Neuronal stem cell (in vitro differentiated cells): ENCODE data around the gene NF2.

Experiments used
- DNase-seq: peaks from one replicate; pipeline ENCODE4 v3.0.0-alpha.2; 2013; ENCODE audit warnings: low spot score
- H2AFZ ChIP-seq: one replicate; pipeline ENCODE4 v1.6.1; 2013; ENCODE audit warnings: mild to moderate bottlenecking, low read length, inconsistent platforms
- H2AK5ac ChIP-seq: 2 replicates; pipeline ENCODE4 v1.6.1; 2013; ENCODE audit warnings: low read depth, mild to moderate bottlenecking, inconsistent platforms, low read length, moderate library complexity, mixed read lengths
- H2BK120ac ChIP-seq: 2 replicates; pipeline ENCODE4 v1.6.1; 2013; ENCODE audit warnings: low read depth, mild to moderate bottlenecking, inconsistent platforms, low read length, moderate library complexity, mixed read lengths
- H2BK12ac ChIP-seq: one replicate; pipeline ENCODE4 v1.6.1; 2013; ENCODE audit warnings: low read length, inconsistent platforms
- H2BK15ac ChIP-seq: 2 replicates; pipeline ENCODE4 v1.6.1; 2013; ENCODE audit warnings: mild to moderate bottlenecking, low read length, inconsistent platforms, mixed read lengths
- H2BK5ac ChIP-seq: one replicate; pipeline ENCODE4 v1.6.1; 2013; ENCODE audit warnings: inconsistent platforms, mild to moderate bottlenecking, low read length, moderate library complexity
- H3K14ac ChIP-seq: one replicate; pipeline ENCODE4 v1.6.1; 2013; ENCODE audit warnings: low read length, inconsistent platforms
- H3K18ac ChIP-seq: 2 replicates; pipeline ENCODE4 v1.6.1; 2013; ENCODE audit warnings: low read length, inconsistent platforms
- H3K23ac ChIP-seq: 2 replicates; pipeline ENCODE4 v1.6.1; 2013; ENCODE audit warnings: low read depth, mild to moderate bottlenecking, mixed read lengths, low read length, inconsistent platforms; ENCODE audit not compliant: poor library complexity
- H3K27ac ChIP-seq: replicated peaks from 3 replicates; pipeline ENCODE4 v1.5.1; 2013; ENCODE audit warnings: low read length, inconsistent platforms
- H3K27me3 ChIP-seq, 3 experiments: 2 replicates each; pipeline ENCODE4 v1.6.1; 2013; ENCODE audit warnings: low read length in 3 of 3, mild to moderate bottlenecking in 2 of 3, inconsistent platforms in 1 of 3, low read depth in 1 of 3, mixed read lengths in 1 of 3, moderate library complexity in 1 of 3; ENCODE audit not compliant: control insufficient read depth in 3 of 3, insufficient read depth in 3 of 3
- H3K36me3 ChIP-seq, 2 donors: replicated peaks in 1 of 2; 2 replicates each; pipeline ENCODE4 v1.6.1; 2013; ENCODE audit warnings: low read length in 2 of 2; ENCODE audit not compliant: control insufficient read depth in 2 of 2, insufficient read depth in 2 of 2
- H3K4ac ChIP-seq: 2 replicates; pipeline ENCODE4 v1.6.1; 2013; ENCODE audit warnings: inconsistent platforms, mild to moderate bottlenecking, low read length, moderate library complexity
- H3K4me1 ChIP-seq, 2 donors: 1 replicate in 1 of 2; 2 replicates in 1 of 2; pipeline ENCODE4 v1.6.1; 2013; ENCODE audit warnings: low read length in 2 of 2, low read depth in 1 of 2; ENCODE audit not compliant: control insufficient read depth in 2 of 2, insufficient read depth in 1 of 2
- H3K4me2 ChIP-seq: one replicate; pipeline ENCODE4 v1.6.1; 2013; ENCODE audit warnings: mild to moderate bottlenecking, low read length, inconsistent platforms; ENCODE audit not compliant: insufficient read depth, poor library complexity, severe bottlenecking
- H3K4me3 ChIP-seq, 2 donors: 2 replicates each; pipeline ENCODE4 v1.5.1; 2013; ENCODE audit warnings: low read length in 2 of 2, mild to moderate bottlenecking in 2 of 2, inconsistent platforms in 1 of 2, moderate library complexity in 1 of 2
- H3K79me1 ChIP-seq: one replicate; pipeline ENCODE4 v1.6.1; 2013; ENCODE audit warnings: low read depth, mild to moderate bottlenecking, inconsistent platforms, low read length, moderate library complexity
- H3K9ac ChIP-seq: one replicate; pipeline ENCODE4 v1.6.1; 2013; ENCODE audit warnings: mild to moderate bottlenecking, low read depth, low read length, inconsistent platforms; ENCODE audit not compliant: poor library complexity
- H3K9me3 ChIP-seq, 2 donors: replicated peaks in 1 of 2; 2 replicates each; pipeline versions ENCODE3 to v1.6.1; 2013; ENCODE audit warnings: low read length in 2 of 2, mild to moderate bottlenecking in 2 of 2, inconsistent platforms in 1 of 2, low read depth in 1 of 2, mixed read lengths in 1 of 2, moderate library complexity in 1 of 2; ENCODE audit not compliant: control insufficient read depth in 2 of 2, insufficient read depth in 1 of 2
- H4K8ac ChIP-seq: one replicate; pipeline ENCODE4 v1.6.1; 2013; ENCODE audit warnings: low read depth, mild to moderate bottlenecking, inconsistent platforms, low read length, moderate library complexity
- H4K91ac ChIP-seq: one replicate; pipeline ENCODE4 v1.6.1; 2013; ENCODE audit warnings: low read length, low read depth, mild to moderate bottlenecking, inconsistent platforms; ENCODE audit not compliant: poor library complexity
- WGBS, 2 donors: extraction: QIAGEN DNeasy Blood & Tissue Kit; methylation state at CpG; one replicate each; pipeline ENCODE4 v1.1.7; 2013; ENCODE audit warnings: missing lambda C conversion rate in 2 of 2, mixed read lengths in 1 of 2; ENCODE audit not compliant: insufficient read length in 2 of 2, insufficient replicate concordance in 1 of 2; ENCODE audit errors: extremely low coverage in 2 of 2; 5-methylcytosine and 5-hydroxymethylcytosine counted together

The NF2 gene

GRCh38 chr22:29650370-29650769 lies 46.9 kb downstream of the NF2 start:
- WGBS, 2 donors, result no CpG with 5 or more reads among the region's 5 CpGs
- H4K91ac ChIP-seq, result no peak overlapping the region
- no peak overlapping the region for H3K14ac ChIP-seq
- DNase-seq, result no peak
- no peak overlapping the region for H3K4ac ChIP-seq
- H3K4me3 ChIP-seq, result no peak overlapping the region
- H3K27me3 ChIP-seq, result no peaks in the 10 kb centered on the region
- H2BK15ac ChIP-seq, result no peak overlapping the region
- H4K8ac ChIP-seq, result no peak overlapping the region
- no peak overlapping the region for H3K23ac ChIP-seq
- no peak overlapping the region for H3K27ac ChIP-seq
- H2BK120ac ChIP-seq, result no peak overlapping the region
- H3K9ac ChIP-seq, result no peak overlapping the region
- no peak overlapping the region for H2BK12ac ChIP-seq
- peaks cover 0 to 6% of the 10 kb centered on the region in 2 donors for H3K4me1 ChIP-seq
- no peaks in the 10 kb centered on the region for H3K79me1 ChIP-seq
- no peak overlapping the region for H3K18ac ChIP-seq
- no peak overlapping the region for H3K4me2 ChIP-seq
- no peaks in the 10 kb centered on the region for H3K9me3 ChIP-seq
- no peak overlapping the region for H2AK5ac ChIP-seq
- peaks cover 0 to 36% of the 10 kb centered on the region in 2 donors for H3K36me3 ChIP-seq
- H2BK5ac ChIP-seq, result no peak overlapping the region
- H2AFZ ChIP-seq, result no peak overlapping the region

GRCh38 chr22:29651652-29652051 lies 48.2 kb downstream of the NF2 start:
- H2AFZ ChIP-seq, result no peak overlapping the region

GRCh38 chr22:29654420-29654819 lies 51.0 kb downstream of the NF2 start:
- H3K36me3 ChIP-seq, result peaks cover 0 to 47% of the 10 kb centered on the region in 2 donors
- no peaks in the 10 kb centered on the region for H3K79me1 ChIP-seq
- no CpG with 5 or more reads among the region's 4 CpGs for WGBS, 2 donors
- H3K9ac ChIP-seq, result no peak overlapping the region
- H3K4me1 ChIP-seq, result peaks cover 0 to 9% of the 10 kb centered on the region in 2 donors
- H3K18ac ChIP-seq, result no peak overlapping the region
- H4K8ac ChIP-seq, result no peak overlapping the region
- H2AK5ac ChIP-seq, result no peak overlapping the region
- H2AFZ ChIP-seq, result no peak overlapping the region
- no peaks in the 10 kb centered on the region for H3K27me3 ChIP-seq
- H2BK12ac ChIP-seq, result no peak overlapping the region
- H2BK15ac ChIP-seq, result no peak overlapping the region
- no peak overlapping the region for H3K4me3 ChIP-seq
- no peak overlapping the region for H3K23ac ChIP-seq
- H3K4ac ChIP-seq, result no peak overlapping the region
- no peaks in the 10 kb centered on the region for H3K9me3 ChIP-seq
- H3K4me2 ChIP-seq, result no peak overlapping the region
- H4K91ac ChIP-seq, result no peak overlapping the region
- H2BK120ac ChIP-seq, result no peak overlapping the region
- no peak overlapping the region for H3K27ac ChIP-seq
- no peak overlapping the region for H3K14ac ChIP-seq
- H2BK5ac ChIP-seq, result no peak overlapping the region
- DNase-seq, result no peak

More at GRCh38 chr22:29651652-29652051, 48.2 kb downstream of the NF2 start:
- H2AK5ac ChIP-seq, result no peak overlapping the region
- no peaks in the 10 kb centered on the region for H3K79me1 ChIP-seq
- no peak overlapping the region for H3K4me2 ChIP-seq
- H3K4ac ChIP-seq, result no peak overlapping the region
- WGBS, 2 donors, result no CpG with 5 or more reads among the region's 1 CpG
- no peak overlapping the region for H2BK15ac ChIP-seq
- H4K8ac ChIP-seq, result no peak overlapping the region
- no peak overlapping the region for H2BK5ac ChIP-seq
- H3K14ac ChIP-seq, result no peak overlapping the region
- H3K23ac ChIP-seq, result no peak overlapping the region
- H4K91ac ChIP-seq, result no peak overlapping the region
- no peak overlapping the region for H2BK12ac ChIP-seq
- H3K27me3 ChIP-seq, result no peaks in the 10 kb centered on the region
- H3K36me3 ChIP-seq, result peaks cover 0 to 38% of the 10 kb centered on the region in 2 donors
- no peaks in the 10 kb centered on the region for H3K9me3 ChIP-seq
- DNase-seq, result no peak
- peaks cover 0 to 6% of the 10 kb centered on the region in 2 donors for H3K4me1 ChIP-seq
- H2BK120ac ChIP-seq, result no peak overlapping the region
- no peak overlapping the region for H3K27ac ChIP-seq
- no peak overlapping the region for H3K18ac ChIP-seq
- H3K9ac ChIP-seq, result no peak overlapping the region
- H3K4me3 ChIP-seq, result no peak overlapping the region

- Histone ChIP-seq H3K4me3 (no peak overlapping the region), H3K9me3 (no peaks in the 10 kb centered on the region), H3K14ac (no peak overlapping the region), H2AK5ac (peak overlapping the region; percentile 33), H3K36me3 (peaks cover 0 to 52% of the 10 kb centered on the region in 2 donors), H3K4me1 (peaks cover 0 to 9% of the 10 kb centered on the region in 2 donors), H2BK12ac (no peak overlapping the region), H2BK15ac (no peak overlapping the region), H2BK5ac (no peak overlapping the region), H3K27me3 (no peaks in the 10 kb centered on the region), H3K9ac (no peak overlapping the region), H2BK120ac (no peak overlapping the region), H4K91ac (no peak overlapping the region), H3K79me1 (no peaks in the 10 kb centered on the region), H2AFZ (no peak overlapping the region), H3K23ac (no peak overlapping the region), H3K4me2 (no peak overlapping the region), H3K4ac (no peak overlapping the region), H3K18ac (peak overlapping the region; percentile 44), H4K8ac (peak overlapping the region; percentile 70), H3K27ac (peak overlapping the region; percentile 13)
- DNase-seq, result no peak
- no CpG with 5 or more reads among the region's 7 CpGs for WGBS, 2 donors
Observed at GRCh38 chr22:29654882-29655281, 51.4 kb downstream of the NF2 start.
